NCI-H526 (cell line): ENCODE data around the gene ZRSR2.

Source experiments
- DNase-seq, 2 experiments: peaks; one replicate each; lab custom pipeline; 2025; lab: John Stamatoyannopoulos, UW

Gene ZRSR2

DNA sequence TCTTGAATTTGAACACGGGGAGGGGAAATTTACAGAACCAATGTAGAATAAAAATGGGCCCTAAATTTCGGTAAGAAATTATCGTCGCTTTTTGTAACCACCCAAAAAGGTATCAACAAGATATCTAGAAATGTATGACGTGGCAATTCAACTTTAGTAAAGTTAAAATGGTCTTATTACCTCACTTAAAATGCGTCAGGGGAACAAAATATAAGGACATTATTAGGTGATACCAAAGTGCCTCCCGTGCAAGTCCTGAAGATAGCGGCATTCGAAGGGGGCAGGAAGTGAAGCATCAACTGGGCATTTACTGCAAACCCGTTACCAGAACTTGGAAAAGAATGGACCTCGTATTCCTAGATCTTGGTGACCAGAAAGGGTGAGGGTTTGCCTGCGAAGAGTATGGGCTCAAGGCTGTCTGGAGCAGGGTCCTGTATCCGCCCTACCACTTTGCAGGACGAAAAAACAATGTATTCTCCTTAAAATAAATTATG is 63.3 kb downstream of the ZRSR2 start:
- peak in 1 of 2 experiments; percentile 48 for DNase-seq

- DNase-seq = peak in 1 of 2 experiments; percentile 70
Measured at GRCh38 chrX:15854080-15854655, 63.9 kb downstream of the ZRSR2 start.

DNA sequence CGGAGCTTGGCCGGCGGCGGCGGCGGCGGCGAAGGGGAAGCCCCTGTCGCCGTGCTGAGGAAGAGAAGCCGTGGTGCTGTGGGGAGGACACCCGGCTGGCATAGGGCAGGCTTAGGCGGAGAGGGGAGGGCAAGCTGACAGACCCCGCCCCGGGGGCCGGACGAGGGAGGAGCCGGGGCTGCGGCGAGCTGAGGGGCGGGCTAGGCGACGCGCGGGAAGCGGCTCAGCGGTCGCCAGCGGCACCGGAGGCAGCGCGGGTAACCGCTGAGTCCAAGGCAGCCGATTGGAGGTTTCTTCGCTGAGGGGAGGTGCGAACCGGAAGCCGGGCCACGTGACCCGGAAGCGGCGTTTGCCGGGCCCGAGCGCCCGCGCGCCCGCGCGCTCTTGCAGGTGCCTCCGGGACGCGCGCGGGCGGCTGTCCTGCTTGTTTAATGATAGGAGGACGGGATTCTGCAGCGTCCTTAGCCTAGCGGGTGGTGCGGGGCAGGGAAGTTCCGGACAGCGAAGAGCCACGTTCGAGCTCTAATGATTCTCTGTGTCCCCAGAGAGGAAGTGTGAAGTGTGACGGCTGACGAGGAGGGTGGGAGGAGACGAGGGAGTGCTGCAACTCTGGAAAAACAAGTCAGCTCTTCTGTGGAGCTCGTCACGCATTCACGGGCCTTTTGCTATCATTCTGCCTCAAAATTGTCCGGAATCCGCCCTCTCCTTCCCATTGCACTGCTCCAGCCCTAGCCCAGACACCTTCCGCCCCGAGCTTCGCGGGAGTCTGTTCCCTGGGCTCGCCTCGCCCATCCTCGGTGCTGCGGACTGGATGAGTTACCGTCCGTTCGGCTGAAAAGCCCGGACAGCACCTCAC is 64.7 kb downstream of the ZRSR2 start, which contains the start of gene AP1S2:
AP1S2 (minus strand) TSS at position 102 of the 856 bp plus-strand sequence. CDS start 2,289 bp downstream, outside the sequence.
- peak; percentile 94 to 98 for DNase-seq

DNA sequence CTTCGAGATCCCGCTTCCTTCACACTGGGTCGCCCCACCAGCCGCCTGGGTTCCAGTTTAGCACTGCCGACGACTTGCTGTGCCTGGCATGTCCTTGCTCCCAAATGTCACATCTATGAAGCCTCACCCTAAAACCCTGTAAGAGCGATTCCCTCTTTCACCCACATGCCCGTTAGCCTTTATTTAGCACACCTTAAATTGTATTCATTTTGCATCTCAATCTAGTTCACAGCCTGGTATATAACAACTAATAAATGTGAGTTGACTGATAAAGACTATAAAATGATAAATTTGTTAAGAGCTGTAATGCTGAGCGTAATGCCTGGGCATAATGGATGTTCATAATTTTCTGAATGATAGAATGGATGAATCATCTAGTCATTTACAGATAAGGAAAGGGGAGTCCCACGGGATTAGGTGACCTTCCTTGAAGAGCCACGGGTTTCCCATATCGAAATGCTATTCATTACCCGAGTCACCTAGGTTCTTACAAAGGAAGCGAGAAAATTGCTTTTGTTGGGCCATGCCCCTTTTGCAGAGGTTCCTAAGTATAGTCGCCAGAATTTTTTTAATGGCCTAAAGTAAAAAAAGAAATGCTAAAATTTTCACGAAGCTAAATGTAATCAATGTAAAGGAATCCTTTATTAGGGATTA is 65.4 kb downstream of the ZRSR2 start:
- peak; percentile 54 to 59 for DNase-seq

GRCh38 chrX:15856222-15856587 is 65.9 kb downstream of the ZRSR2 start:
- peak in 1 of 2 experiments; percentile 40 for DNase-seq

DNA sequence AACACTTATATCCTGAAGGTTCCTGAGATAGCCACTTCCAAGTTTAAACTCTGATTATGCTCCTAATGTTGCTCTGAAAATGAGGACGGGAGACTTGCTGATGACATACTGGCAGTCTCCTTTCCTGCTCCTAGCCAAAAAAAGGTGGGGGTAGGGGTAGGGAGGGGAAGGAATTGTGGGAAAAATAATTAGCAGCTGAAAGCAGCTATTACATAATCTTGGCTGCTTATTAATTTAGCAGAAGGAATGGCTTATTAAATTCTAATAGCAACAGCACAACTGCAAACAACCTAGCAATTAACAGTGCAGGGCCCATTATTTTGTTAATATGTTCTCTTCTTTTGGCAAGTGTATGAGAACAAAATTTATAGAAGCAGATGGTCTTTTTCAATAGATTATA is 66.4 kb downstream of the ZRSR2 start:
- peak in 1 of 2 experiments; percentile 46 for DNase-seq

- DNase-seq = no peak
Measured at GRCh38 chrX:15858051-15858450, 67.8 kb downstream of the ZRSR2 start.

DNA sequence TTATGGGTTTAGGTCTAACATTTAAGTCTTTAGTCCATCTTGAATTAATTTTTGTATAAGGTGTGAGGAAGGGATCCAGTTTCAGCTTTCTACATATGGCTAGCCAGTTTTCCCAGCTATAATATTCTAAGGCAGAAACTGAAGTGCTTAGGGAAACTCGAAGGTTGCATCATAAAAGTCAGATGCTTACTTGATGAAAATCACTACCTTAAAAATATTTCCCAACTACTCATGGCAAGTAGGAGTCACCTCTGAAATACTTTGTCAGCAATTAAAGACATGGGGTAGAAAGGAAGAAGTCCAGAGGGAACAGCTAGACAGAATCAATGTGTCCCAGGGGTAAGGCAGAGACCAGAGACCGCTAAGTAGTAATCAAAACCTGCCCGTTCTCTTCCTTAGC is 70.6 kb downstream of the ZRSR2 start:
- DNase-seq = no peak

DNA sequence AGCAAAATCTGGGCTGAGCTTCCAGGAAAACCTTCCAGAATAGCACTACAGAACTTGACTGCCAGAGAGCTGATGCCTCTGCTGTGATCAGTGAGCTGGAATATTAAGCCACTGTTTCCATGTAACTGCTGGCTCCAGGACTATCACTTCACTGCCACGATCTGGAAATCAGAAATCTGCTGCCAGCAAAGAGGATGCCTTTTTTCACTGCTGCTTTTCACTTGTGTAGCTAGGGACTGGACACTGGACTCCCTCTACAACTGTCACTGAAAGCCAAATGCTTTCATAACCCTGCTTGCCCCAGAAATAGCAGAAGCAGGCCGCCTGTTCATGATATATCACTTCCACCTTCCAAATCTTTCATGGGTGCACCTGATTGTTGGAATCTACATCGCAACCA is 73.7 kb downstream of the ZRSR2 start:
- DNase-seq = no peak

DNA sequence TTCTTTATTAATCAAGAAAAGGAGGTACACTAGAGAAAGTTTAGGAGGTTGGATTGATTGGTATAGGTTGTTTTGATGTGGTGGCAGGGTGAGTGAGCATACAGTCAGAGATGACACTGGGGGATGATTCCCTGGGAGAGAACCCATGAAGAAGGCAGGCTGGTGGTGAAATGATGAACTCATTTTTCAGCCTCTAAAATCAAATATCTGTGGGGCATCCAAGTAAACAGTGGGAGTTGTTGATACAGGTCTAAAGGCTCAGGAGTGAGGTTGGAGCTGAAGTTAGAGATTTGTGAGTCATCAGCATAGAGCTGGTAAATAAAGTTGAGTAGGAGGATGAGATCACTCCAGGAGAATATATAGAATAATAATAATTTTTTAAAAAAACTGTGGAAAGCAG is 74.3 kb downstream of the ZRSR2 start:
- no peak for DNase-seq

DNA sequence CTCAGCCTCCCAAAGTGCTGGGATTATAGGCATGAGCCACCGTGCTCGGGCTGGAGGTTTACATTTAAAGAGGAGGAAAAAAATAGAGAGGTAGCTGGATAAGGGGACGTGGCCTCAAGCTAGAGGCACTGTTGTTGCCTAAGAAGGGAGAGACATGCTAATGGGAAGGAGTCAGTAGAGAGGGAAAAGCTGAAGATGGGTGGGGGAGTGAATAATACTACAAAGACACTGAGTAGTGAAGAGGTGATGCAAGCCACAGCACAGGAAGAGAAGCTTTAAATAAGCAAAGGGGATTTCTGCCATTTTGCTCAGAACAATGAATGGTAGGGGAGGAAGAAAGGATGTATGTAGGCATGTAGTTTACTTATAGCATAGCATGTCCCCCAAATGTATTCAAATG is 75.9 kb downstream of the ZRSR2 start:
- DNase-seq = no peak

GRCh38 chrX:15869695-15870094 is 79.4 kb downstream of the ZRSR2 start:
- no peak for DNase-seq

GRCh38 chrX:15870310-15870709 is 80.0 kb downstream of the ZRSR2 start:
- no peak for DNase-seq
